ENCODE results near the gene PLA2G4C.
"Not testable (repeated sequence)": the region's sequence is repeated elsewhere in the genome, so short reads cannot be mapped to it uniquely, and the experiment has no call there.

Gene PLA2G4C

GRCh38 chr19:48108997-48109782, 1.4 kb downstream of the PLA2G4C start:
- DNase-seq: no peak

GRCh38 chr19:48103922-48104321, 6.7 kb downstream of the PLA2G4C start:
- no peak for DNase-seq

GRCh38 chr19:48102870-48103751, 7.5 kb downstream of the PLA2G4C start:
- DNase-seq: peak; percentile 56

- no peak for DNase-seq
Measured at GRCh38 chr19:48095612-48096175, 14.9 kb downstream of the PLA2G4C start.

GRCh38 chr19:48094855-48095203, 15.8 kb downstream of the PLA2G4C start:
- DNase-seq: no peak

- no peak for DNase-seq
Measured at GRCh38 chr19:48094129-48094854, 16.3 kb downstream of the PLA2G4C start.

GRCh38 chr19:48091111-48091718, 19.4 kb downstream of the PLA2G4C start:
- not testable (repeated sequence) for DNase-seq

GRCh38 chr19:48090281-48090802, 20.3 kb downstream of the PLA2G4C start:
- DNase-seq: no peak

GRCh38 chr19:48088991-48089390, 21.6 kb downstream of the PLA2G4C start:
- DNase-seq: not testable (repeated sequence)

GRCh38 chr19:48085904-48086864, 24.4 kb downstream of the PLA2G4C start:
- no peak for DNase-seq

GRCh38 chr19:48085076-48085475, 25.5 kb downstream of the PLA2G4C start:
- DNase-seq: no peak

- no peak for DNase-seq
Measured at GRCh38 chr19:48081106-48081505, 29.5 kb downstream of the PLA2G4C start.

GRCh38 chr19:48070177-48070769, 40.3 kb downstream of the PLA2G4C start:
- not testable (repeated sequence) for DNase-seq

- DNase-seq: no peak
Measured at GRCh38 chr19:48069435-48069834, 41.2 kb downstream of the PLA2G4C start.

- DNase-seq: no peak
Measured at GRCh38 chr19:48064509-48064908, 46.1 kb downstream of the PLA2G4C start.

- DNase-seq: no peak
Measured at GRCh38 chr19:48061401-48062344, 48.9 kb downstream of the PLA2G4C start.

- DNase-seq: no peak
Measured at GRCh38 chr19:48060381-48060780, 50.2 kb downstream of the PLA2G4C start.

GRCh38 chr19:48059331-48059730, 51.3 kb downstream of the PLA2G4C start:
- DNase-seq: no peak

GRCh38 chr19:48053856-48054255, 56.8 kb downstream of the PLA2G4C start:
- DNase-seq: no peak
